Hematopoietic multipotent progenitor cell treated with erythropoietin and hydrocortisone succinate and interleukin-3 and kit ligand, for 4 days (in vitro differentiated cells): ENCODE measurements around the gene STPG3.

Experiments
- DNase-seq: peaks from one replicate; pipeline ENCODE4 v3.0.0-alpha.2; 2015

Gene STPG3

GRCh38 chr9:137251194-137251461 is at the start of gene STPG3:
Gene STPG3, plus strand, starts transcription at chr9:137251286. Its CDS starts 1 bp downstream, at chr9:137251287.
- no peak for DNase-seq

- no peak for DNase-seq
These were observed 48.1 kb upstream of the STPG3 start for GRCh38 chr9:137202966-137203365.

- DNase-seq, result no peak
These were observed 46.4 kb upstream of the STPG3 start for GRCh38 chr9:137204731-137205125.

- peak; percentile 96 for DNase-seq
These were observed 45.7 kb upstream of the STPG3 start, which contains the start of the genes NDOR1 and TMEM203 for GRCh38 chr9:137205126-137206069. Gene NDOR1, plus strand, starts transcription at chr9:137205700. Its CDS starts 78 bp downstream, at chr9:137205778. Gene TMEM203, minus strand, starts transcription at chr9:137205648. Its CDS starts 234 bp downstream, at chr9:137205414.

GRCh38 chr9:137206602-137207001 is 44.5 kb upstream of the STPG3 start:
- DNase-seq, result no peak

- no peak for DNase-seq
These were observed 39.6 kb upstream of the STPG3 start for GRCh38 chr9:137211532-137211931.

- no peak for DNase-seq
These were observed 38.6 kb upstream of the STPG3 start for GRCh38 chr9:137212520-137212919.

- no peak for DNase-seq
These were observed 37.7 kb upstream of the STPG3 start for GRCh38 chr9:137213160-137214060.

GRCh38 chr9:137214620-137215019 is 36.5 kb upstream of the STPG3 start:
- no peak for DNase-seq

- no peak for DNase-seq
These were observed 35.7 kb upstream of the STPG3 start for GRCh38 chr9:137215196-137215986.

- DNase-seq, result no peak
These were observed 34.7 kb upstream of the STPG3 start for GRCh38 chr9:137216188-137216965.

- DNase-seq, result no peak
These were observed 33.5 kb upstream of the STPG3 start for GRCh38 chr9:137217276-137218211.

GRCh38 chr9:137218212-137218753 is 32.8 kb upstream of the STPG3 start:
- no peak for DNase-seq

- DNase-seq, result peak; percentile 88
These were observed 32.3 kb upstream of the STPG3 start for GRCh38 chr9:137218754-137219271.

GRCh38 chr9:137219757-137220316 is 31.2 kb upstream of the STPG3 start:
- DNase-seq, result no peak

GRCh38 chr9:137220317-137221094 is 30.6 kb upstream of the STPG3 start:
- no peak for DNase-seq

- DNase-seq, result no peak
These were observed 30.0 kb upstream of the STPG3 start for GRCh38 chr9:137221095-137221505.

- DNase-seq, result no peak
These were observed 29.5 kb upstream of the STPG3 start for GRCh38 chr9:137221506-137222111.
